H9 (cell line): ENCODE measurements around the gene KIF16B. TPM values are rescaled to one million over a fixed set of nuclear protein-coding genes. Genes with fewer than 3 reads are reported as not detected.

ENCODE experiments used
- DNase-seq: peaks from one replicate; pipeline ENCODE4 v3.0.0-alpha.2; 2017
- H2AFZ ChIP-seq: one replicate; pipeline ENCODE4 v1.6.1; 2013; ENCODE audit warnings: mild to moderate bottlenecking, low read length, control low read depth, moderate library complexity
- H2AK5ac ChIP-seq: 2 replicates; pipeline ENCODE4 v1.6.1; 2013; ENCODE audit warnings: low read length, control low read depth, mixed read lengths; ENCODE audit not compliant: insufficient read length
- H2BK120ac ChIP-seq: one replicate; pipeline ENCODE4 v1.6.1; 2013; ENCODE audit warnings: low read depth, mild to moderate bottlenecking, low read length, control low read depth, inconsistent platforms; ENCODE audit not compliant: poor library complexity, severe bottlenecking
- H2BK12ac ChIP-seq: 2 replicates; pipeline ENCODE4 v1.6.1; 2013; ENCODE audit warnings: low read length, control low read depth, mixed read lengths, low read depth; ENCODE audit not compliant: insufficient read length
- H2BK15ac ChIP-seq: 2 replicates; pipeline ENCODE4 v1.6.1; 2013; ENCODE audit warnings: low read depth, low read length, control low read depth
- H2BK20ac ChIP-seq: one replicate; pipeline ENCODE4 v1.6.1; 2013; ENCODE audit warnings: low read depth, mild to moderate bottlenecking, low read length, control low read depth, inconsistent platforms; ENCODE audit not compliant: poor library complexity, severe bottlenecking
- H2BK5ac ChIP-seq: 2 replicates; pipeline ENCODE4 v1.6.1; 2013; ENCODE audit warnings: low read length, control low read depth, mixed read lengths; ENCODE audit not compliant: insufficient read length
- H3K14ac ChIP-seq: 2 replicates; pipeline ENCODE4 v1.6.1; 2013; ENCODE audit warnings: low read length, control low read depth; ENCODE audit not compliant: insufficient read depth
- H3K18ac ChIP-seq: 2 replicates; pipeline ENCODE4 v1.6.1; 2013; ENCODE audit warnings: low read depth, mild to moderate bottlenecking, mixed read lengths, low read length, control low read depth; ENCODE audit not compliant: insufficient read length
- H3K23ac ChIP-seq: 2 replicates; pipeline ENCODE4 v1.6.1; 2013; ENCODE audit warnings: low read length, control low read depth, mixed read lengths, low read depth; ENCODE audit not compliant: insufficient read length
- H3K23me2 ChIP-seq: 2 replicates; pipeline ENCODE4 v1.6.1; 2013; ENCODE audit warnings: low read depth, mild to moderate bottlenecking, mixed read lengths, low read length, control low read depth; ENCODE audit not compliant: insufficient read length, poor library complexity, severe bottlenecking
- H3K27ac ChIP-seq: 2 replicates; pipeline ENCODE4 v1.5.1; 2013; ENCODE audit warnings: low read length, control low read depth, mixed read lengths, low read depth; ENCODE audit not compliant: insufficient read length
- H3K27me3 ChIP-seq: 2 replicates; pipeline ENCODE4 v1.6.1; 2013; ENCODE audit warnings: low read length, control low read depth, inconsistent platforms; ENCODE audit not compliant: insufficient read depth
- H3K4ac ChIP-seq: 2 replicates; pipeline ENCODE4 v1.6.1; 2013; ENCODE audit warnings: low read depth, mild to moderate bottlenecking, control low read depth, inconsistent platforms, low read length, moderate library complexity
- H3K4me1 ChIP-seq: 2 replicates; pipeline ENCODE4 v1.6.1; 2013; ENCODE audit warnings: low read length, control low read depth, inconsistent platforms; ENCODE audit not compliant: insufficient read depth
- H3K4me2 ChIP-seq: 2 replicates; pipeline ENCODE4 v1.6.1; 2013; ENCODE audit warnings: low read length, control low read depth, mixed read lengths; ENCODE audit not compliant: insufficient read length, insufficient read depth
- H3K56ac ChIP-seq: 2 replicates; pipeline ENCODE4 v1.6.1; 2013; ENCODE audit warnings: low read depth, mild to moderate bottlenecking, mixed read lengths, low read length, control low read depth; ENCODE audit not compliant: insufficient read length
- H3K79me1 ChIP-seq: 2 replicates; pipeline ENCODE4 v1.6.1; 2013; ENCODE audit warnings: low read depth, mild to moderate bottlenecking, moderate library complexity, low read length, control low read depth, inconsistent platforms; ENCODE audit not compliant: insufficient read depth, poor library complexity, severe bottlenecking
- H3K79me2 ChIP-seq: 2 replicates; pipeline ENCODE4 v1.6.1; 2013; ENCODE audit warnings: low read length, control low read depth, inconsistent platforms; ENCODE audit not compliant: insufficient read depth
- H3K9ac ChIP-seq: 2 replicates; pipeline ENCODE4 v1.6.1; 2013; ENCODE audit warnings: low read length, control low read depth, mixed read lengths; ENCODE audit not compliant: insufficient read length; ENCODE audit errors: extremely low read depth
- H3K9me3 ChIP-seq: one replicate; pipeline ENCODE4 v1.6.1; 2013; ENCODE audit warnings: low read depth, low read length, inconsistent platforms; ENCODE audit not compliant: control insufficient read depth
- H3T11ph ChIP-seq: one replicate; pipeline ENCODE4 v1.6.1; 2013; ENCODE audit warnings: mild to moderate bottlenecking, low read length, control low read depth, inconsistent platforms
- H4K20me1 ChIP-seq: one replicate; pipeline ENCODE4 v1.6.1; 2013; ENCODE audit not compliant: control insufficient read depth, insufficient read length, insufficient read depth
- H4K5ac ChIP-seq: 2 replicates; pipeline ENCODE4 v1.6.1; 2013; ENCODE audit warnings: low read depth, mild to moderate bottlenecking, mixed read lengths, low read length, control low read depth; ENCODE audit not compliant: insufficient read length
- H4K8ac ChIP-seq: replicated peaks from 2 replicates; pipeline ENCODE4 v1.6.1; 2013; ENCODE audit warnings: low read length, control low read depth, mixed read lengths, low read depth; ENCODE audit not compliant: insufficient read length
- H4K91ac ChIP-seq: 2 replicates; pipeline ENCODE4 v1.6.1; 2013; ENCODE audit warnings: low read depth, mild to moderate bottlenecking, moderate library complexity, mixed read lengths, low read length, control low read depth; ENCODE audit not compliant: insufficient read length
- H3K27ac Mint-ChIP-seq, 3 experiments: 2 replicates in 2 of 3; 3 replicates in 1 of 3; pipeline ENCODE4 v1.8.0; 2020 to 2021; ENCODE audit warnings: mixed read lengths in 3 of 3, mild to moderate bottlenecking in 1 of 3, moderate library complexity in 1 of 3
- H3K27me3 Mint-ChIP-seq: 2 replicates; pipeline ENCODE4 v1.8.0; 2021; ENCODE audit warnings: low read depth, mild to moderate bottlenecking, moderate library complexity, mixed read lengths
- H3K36me3 Mint-ChIP-seq, 3 experiments: 2 replicates in 2 of 3; 3 replicates in 1 of 3; pipeline ENCODE4 v1.8.0; 2020 to 2021; ENCODE audit warnings: low read depth in 3 of 3, mixed read lengths in 3 of 3; ENCODE audit not compliant: insufficient read depth in 1 of 3
- H3K4me1 Mint-ChIP-seq, 2 experiments: 2 replicates each; pipeline ENCODE4 v1.8.0; 2020; ENCODE audit warnings: mixed read lengths in 2 of 2
- H3K4me3 Mint-ChIP-seq, 2 experiments: 2 replicates in 1 of 2; 3 replicates in 1 of 2; pipeline ENCODE4 v1.8.0; 2020 to 2021; ENCODE audit warnings: mild to moderate bottlenecking in 2 of 2, mixed read lengths in 2 of 2, moderate library complexity in 1 of 2
- H3K9me3 Mint-ChIP-seq, 2 experiments: 2 replicates in 1 of 2; 3 replicates in 1 of 2; pipeline ENCODE4 v1.8.0; 2020; ENCODE audit warnings: mild to moderate bottlenecking in 2 of 2, mixed read lengths in 2 of 2, moderate library complexity in 1 of 2
- CTCF ChIP-seq: fragments of 200-600 bp; sonication (generic); conservative IDR thresholded peaks from 3 replicates; pipeline ENCODE4 v1.8.0; 2021; ENCODE audit warnings: antibody characterized with exemption, mild to moderate bottlenecking
- WGBS: extraction: QIAGEN DNeasy Blood & Tissue Kit; methylation state at CpG from one replicate; pipeline ENCODE4 v1.1.7; 2013; ENCODE audit warnings: missing lambda C conversion rate, low lambda C conversion rate, mixed read lengths; ENCODE audit not compliant: insufficient read length; ENCODE audit errors: extremely low coverage; 5-methylcytosine and 5-hydroxymethylcytosine counted together
- total RNA-seq: library from RNA; stranded (reverse); gene quantifications from 2 replicates; pipeline ENCODE4 v1.2.1, GENCODE V29; 2021

KIF16B gene
- total RNA-seq, 1 experiment from 2014 or later = 7.4 TPM

DNA sequence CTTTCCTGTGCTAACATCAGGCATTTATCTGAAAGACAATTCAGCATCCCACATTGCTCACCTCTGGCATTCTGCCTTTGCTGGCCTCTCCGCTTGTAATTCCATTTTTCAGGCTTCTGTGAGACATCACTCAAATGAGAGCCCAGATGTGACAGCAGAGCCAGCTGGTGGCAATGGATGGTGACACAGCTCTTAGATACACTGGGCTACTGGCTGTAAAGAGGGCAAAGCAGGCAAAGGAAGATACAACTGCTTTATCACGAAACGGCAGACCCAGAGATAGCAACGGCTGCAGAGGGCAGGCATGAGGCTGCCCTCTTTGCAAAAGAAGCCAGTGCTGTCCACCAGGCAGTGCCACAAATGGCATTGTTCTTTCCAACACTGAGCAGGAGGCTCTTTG is 329.8 kb downstream of the KIF16B start:
- Histone ChIP-seq H3K9ac (no peak overlapping the region), H4K20me1 (no peaks in the 10 kb centered on the region), H2AFZ (no peak overlapping the region), H2BK5ac (no peak overlapping the region), H4K91ac (no peak overlapping the region), H3K23ac (no peak overlapping the region), H3K23me2 (no peaks in the 10 kb centered on the region), H3K4me2 (no peak overlapping the region), H2AK5ac (no peak overlapping the region), H2BK120ac (no peak overlapping the region), H3K27me3 (no peaks in the 10 kb centered on the region), H3K18ac (no peak overlapping the region), H3K4ac (no peak overlapping the region), H3K4me1 (no peaks in the 10 kb centered on the region), H3K9me3 (peaks cover 4% of the 10 kb centered on the region), H2BK12ac (no peak overlapping the region), H2BK20ac (no peak overlapping the region), H3K14ac (no peak overlapping the region), H3K79me1 (no peaks in the 10 kb centered on the region), H4K5ac (no peak overlapping the region), H2BK15ac (no peak overlapping the region), H3T11ph (no peak overlapping the region), H3K27ac (no peak overlapping the region), H4K8ac (no peak overlapping the region), H3K56ac (no peak overlapping the region), H3K79me2 (no peaks in the 10 kb centered on the region)
- no peak for TF ChIP-seq CTCF
- WGBS = no CpG with 5 or more reads among the region's 4 CpGs
- H3K4me1 Mint-ChIP-seq = no peaks in the 10 kb centered on the region
- peaks cover 14% of the 10 kb centered on the region in 2 experiments; a peak in 4 of 5 replicates for H3K9me3 Mint-ChIP-seq
- DNase-seq = no peak
- no peak overlapping the region for H3K27ac Mint-ChIP-seq
- H3K4me3 Mint-ChIP-seq = no peak overlapping the region
- peaks cover 2% of the 10 kb centered on the region; the same call in 1 of the 2 replicates for H3K27me3 Mint-ChIP-seq
- H3K36me3 Mint-ChIP-seq = peaks cover 0 to 7% (median 3%) of the 10 kb centered on the region in 3 experiments; a peak in 2 of 7 replicates
